Activated T-cell treated with anti-CD3 and anti-CD28 coated beads for 4 hours (primary cell): ENCODE measurements around the gene PLD4.
A peak's percentile ranks its signal among the peaks of the same experiment; 100 is the strongest.

ENCODE experiments used
- DNase-seq: peaks from one replicate; pipeline ENCODE4 v3.0.0-alpha.2; 2020

Gene PLD4

DNA sequence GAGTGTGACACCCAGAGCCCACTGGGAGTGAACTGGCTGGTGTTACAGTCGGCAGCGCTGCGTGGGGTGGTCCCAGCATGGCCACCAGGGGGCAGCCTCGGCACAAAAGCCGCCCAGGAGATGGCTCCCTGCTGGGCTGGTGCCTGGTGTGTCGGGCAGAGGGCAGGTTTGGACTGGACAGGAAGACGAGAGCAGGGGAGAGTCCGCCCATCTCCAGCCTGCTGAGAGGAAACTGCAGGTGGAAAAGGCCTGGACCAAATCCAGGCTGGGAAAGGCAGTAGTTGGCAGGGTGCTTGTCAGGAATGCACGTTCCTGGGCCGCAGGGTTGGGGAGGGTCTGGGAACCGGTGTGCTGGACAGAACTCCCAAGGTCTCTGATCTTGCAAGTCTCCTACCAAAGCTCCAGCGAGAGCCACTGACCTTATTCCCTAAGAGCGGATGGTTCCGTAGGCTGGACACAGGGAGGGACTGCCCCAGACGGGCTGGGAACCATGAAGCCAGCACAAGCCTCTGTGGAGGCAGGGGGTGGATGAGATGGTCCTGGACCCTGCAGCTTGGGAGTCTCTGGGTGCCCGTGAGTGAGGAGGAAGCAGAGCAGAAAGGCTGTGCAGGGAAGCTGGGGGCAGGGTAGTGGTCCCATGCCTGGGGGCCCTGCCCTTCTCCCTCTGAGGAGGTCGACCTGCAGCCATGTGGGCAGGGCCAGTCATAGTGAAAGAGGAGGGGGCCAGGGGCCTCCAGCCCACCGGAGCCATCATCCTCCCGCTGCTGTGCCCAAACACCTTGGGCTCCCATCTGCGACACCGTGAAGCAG, 51.7 kb downstream of the PLD4 start:
- DNase-seq = peak; percentile 82

DNA sequence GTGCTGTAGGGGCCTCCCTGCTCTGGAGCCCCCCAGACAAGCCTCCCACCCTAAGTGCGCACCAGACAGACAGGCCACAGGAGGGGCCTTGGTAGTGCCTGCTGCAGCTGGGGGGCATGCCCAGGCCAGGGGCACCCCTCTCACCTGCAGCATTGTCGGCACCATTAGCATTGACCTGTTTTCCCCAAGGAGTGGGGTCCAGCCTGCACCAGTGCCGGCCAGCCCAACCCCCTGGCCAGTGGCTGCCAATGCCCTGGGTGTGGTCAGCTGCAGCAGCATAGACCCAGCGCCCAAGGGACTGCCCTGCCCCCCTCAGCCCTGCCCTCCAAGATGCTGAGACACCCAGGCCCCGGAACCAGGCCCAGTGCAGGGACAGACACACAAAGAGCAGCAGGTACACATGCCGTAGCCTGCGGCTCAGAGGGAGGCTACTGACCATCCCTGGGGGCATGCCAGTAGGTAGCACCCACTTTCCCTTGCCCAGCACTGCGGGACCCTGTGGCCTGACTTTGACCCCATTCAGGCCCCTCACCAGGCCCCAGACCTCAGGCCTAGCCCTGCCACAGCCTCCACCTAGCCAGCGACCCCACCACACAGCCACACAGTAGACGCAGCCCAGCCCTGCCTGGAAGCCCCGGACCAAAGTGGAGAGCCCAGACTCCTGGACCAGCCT, 52.5 kb downstream of the PLD4 start:
- no peak for DNase-seq

DNA sequence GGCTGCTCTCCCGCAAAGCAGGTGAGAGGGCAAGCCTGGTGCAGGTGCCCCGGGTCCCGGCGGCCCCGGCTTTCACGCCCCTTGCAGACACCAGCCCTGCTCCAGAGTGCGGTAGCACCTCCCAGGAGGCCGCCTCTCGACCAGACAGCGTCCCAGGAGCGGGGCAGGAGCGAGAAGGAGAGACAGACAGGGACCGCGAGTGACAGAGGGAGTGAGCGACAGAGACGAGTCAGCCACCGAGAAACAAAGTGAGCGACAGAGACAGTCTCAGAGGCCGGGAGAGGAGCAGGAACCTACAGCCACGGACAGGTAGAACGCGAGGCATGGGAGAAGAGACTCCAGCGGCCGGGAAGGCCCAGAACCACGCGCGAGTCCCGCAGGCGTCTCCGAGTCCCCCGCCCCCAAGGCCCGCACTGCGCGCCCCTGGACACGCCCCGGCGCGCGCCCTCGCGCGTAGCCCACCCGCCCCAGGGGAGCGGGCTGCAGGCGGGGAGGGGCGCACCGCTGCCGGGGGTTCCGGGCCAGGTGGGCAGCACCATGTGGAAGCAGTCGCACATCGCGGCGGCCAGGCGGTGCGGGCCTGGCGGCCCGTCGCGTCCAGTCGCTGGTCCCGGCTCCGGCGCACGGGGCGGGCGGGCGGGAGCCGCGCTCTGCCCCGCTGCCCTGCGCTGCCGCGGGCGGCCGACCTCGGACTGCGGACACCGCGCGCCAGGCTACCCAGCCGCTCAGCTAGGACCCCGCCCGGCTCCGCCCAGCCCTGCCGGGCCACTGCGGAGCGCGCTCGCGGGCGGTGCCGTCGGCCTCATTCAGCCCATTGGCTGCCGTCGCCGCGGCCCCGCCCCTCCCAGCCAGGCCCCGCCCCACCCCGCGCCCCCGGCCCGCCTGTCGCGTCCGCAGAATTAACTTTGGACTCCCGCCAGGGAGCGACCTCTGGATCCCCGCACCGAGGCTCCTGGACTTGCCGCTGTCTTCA, 53.3 kb downstream of the PLD4 start, which contains the start of gene AHNAK2:
TSS of gene AHNAK2 (minus strand) at position 694 of the 973 bp plus-strand sequence. CDS start at position 557, 137 bp downstream.
- DNase-seq = no peak

DNA sequence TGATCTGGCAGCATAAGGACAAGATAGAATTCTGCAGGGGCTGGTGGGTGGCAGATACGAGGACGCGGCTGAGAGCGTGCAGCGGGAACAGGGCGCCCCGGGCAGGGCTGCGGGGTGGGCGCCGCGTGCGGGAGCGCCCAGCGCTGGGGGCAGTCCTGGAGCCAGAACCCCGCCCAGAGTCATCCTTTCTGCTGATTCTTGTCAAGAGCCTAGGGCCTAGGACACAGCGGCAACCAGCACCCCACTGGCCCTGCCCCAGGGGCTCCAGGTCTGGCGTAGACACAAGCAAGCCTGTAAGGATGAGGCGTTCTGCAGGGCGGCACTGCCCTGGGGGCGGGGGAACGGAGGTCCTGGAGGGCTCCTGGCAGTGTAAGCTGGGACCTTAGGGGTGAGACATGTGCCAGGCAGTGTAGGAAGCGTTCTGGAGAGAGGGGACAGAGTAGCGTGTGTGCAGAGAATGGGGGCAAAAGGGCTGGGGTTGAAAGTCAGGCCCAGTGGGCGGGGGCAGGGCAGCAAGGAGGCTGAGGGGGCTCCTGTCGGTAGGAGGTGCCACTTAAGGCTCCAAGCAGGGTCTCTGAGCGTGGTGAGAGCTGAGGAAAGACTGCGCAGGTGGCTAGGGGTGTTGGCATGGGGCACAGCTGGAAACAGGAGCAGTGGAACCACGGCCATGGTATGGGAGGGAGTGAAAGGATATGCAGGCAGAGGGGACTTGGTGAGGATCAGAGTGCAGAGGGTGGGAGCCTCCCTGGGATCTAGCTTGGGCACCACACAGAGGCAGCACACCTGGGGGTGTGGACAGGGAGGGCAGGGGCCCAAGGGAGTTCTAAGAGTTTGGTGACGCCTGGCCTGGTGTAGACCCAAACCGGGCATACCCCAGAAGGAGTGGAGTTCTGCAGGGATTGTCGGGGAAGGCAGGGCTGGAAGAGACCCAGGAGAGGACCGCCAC, 54.3 kb downstream of the PLD4 start:
- DNase-seq = no peak

- no peak for DNase-seq
Observed at GRCh38 chr14:104979758-104980610, 55.3 kb downstream of the PLD4 start.

GRCh38 chr14:104980611-104981531, 56.2 kb downstream of the PLD4 start:
- DNase-seq = no peak

DNA sequence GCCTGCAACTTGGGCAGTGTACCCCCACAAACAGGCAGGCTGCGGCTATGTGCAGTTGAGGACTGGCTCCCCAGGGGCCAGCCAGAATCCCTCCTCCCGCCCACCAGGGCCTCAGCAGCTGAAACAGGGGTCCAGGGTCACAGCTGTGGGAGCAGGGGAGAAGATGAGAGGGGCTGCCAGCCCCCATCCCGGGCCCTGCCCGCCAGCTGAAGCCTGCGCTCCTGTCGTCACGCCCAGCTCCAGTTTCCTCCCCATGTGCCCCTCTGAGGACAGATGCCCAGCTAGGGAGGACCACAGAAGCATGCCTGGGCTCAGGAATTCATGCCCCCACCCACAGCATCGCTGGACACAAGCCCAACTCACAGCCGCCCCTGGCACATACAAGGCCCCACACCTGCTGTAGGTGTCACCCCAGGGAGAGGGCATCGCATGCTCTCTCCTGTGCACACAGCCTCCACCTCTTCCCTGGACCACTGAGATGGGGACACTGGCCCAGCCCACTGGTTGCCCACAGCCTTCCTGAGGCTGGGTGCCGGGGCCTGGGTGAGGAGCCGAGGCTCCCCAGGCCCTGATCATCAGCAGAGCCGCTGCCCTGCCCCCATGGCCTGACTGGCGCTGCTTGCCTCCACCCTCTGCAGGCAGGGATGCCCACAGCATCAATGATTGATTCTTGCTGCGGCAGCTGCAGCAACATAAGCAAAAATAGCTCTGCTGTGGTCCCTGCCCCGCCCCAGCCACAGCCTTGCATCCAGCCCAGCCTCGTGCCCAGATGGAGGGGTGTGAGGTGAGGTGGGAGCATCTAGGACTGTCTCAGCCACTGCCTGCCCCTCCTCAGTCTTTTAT, 57.2 kb downstream of the PLD4 start:
- DNase-seq = no peak

- no peak for DNase-seq
Observed at GRCh38 chr14:104982548-104983230, 58.0 kb downstream of the PLD4 start.
